HEK293 (cell line): Measurements from ENCODE around the gene VRTN.

ENCODE experiments used
- CTCF ChIA-PET: fragments of 350-600 bp; formaldehyde crosslinking; extraction: SDS; loops from one replicate; lab custom pipeline; 2021; ENCODE audit warnings: antibody characterized with exemption; lab: Yijun Ruan, JAX
- POLR2A ChIA-PET: fragments of 300-600 bp; formaldehyde crosslinking; extraction: SDS; loops from one replicate; lab custom pipeline; 2020; ENCODE audit warnings: antibody characterized with exemption, inconsistent platforms; lab: Yijun Ruan, JAX
- H3K27ac ChIP-seq: fragments of 200-500 bp; sonication (Bioruptor generic); 2 replicates; pipeline ENCODE4 v1.5.1; 2014; ENCODE audit warnings: low read depth, low read length, control low read depth, inconsistent platforms; ENCODE audit errors: extremely low read depth
- H3K36me3 ChIP-seq, 2 experiments: fragments of 200-500 bp in 1 of 2; sonication (Bioruptor generic) in 1 of 2; 1 replicate in 1 of 2; 2 replicates in 1 of 2; pipeline ENCODE4 v1.5.1; 2014 to 2017; ENCODE audit warnings: inconsistent platforms in 2 of 2, low read length in 2 of 2; ENCODE audit not compliant: control insufficient read depth in 2 of 2, insufficient read depth in 1 of 2
- H3K4me1 ChIP-seq: fragments of 200-500 bp; sonication (Bioruptor generic); 2 replicates; pipeline ENCODE4 v1.5.1; 2014; ENCODE audit warnings: mild to moderate bottlenecking, low read length, inconsistent platforms; ENCODE audit not compliant: control insufficient read depth, insufficient read depth
- H3K4me3 ChIP-seq: 2 replicates; pipeline ENCODE4 v1.5.1; 2011; ENCODE audit warnings: low read depth, mild to moderate bottlenecking, control low read depth, low read length, moderate library complexity
- H3K9me3 ChIP-seq: fragments of 200-500 bp; sonication (Bioruptor generic); 2 replicates; pipeline ENCODE4 v1.5.1; 2014; ENCODE audit warnings: low read depth, low read length, inconsistent platforms; ENCODE audit not compliant: control insufficient read depth, insufficient read depth
- CTCF ChIP-seq: fragments of 450-650 bp; formaldehyde crosslinking; IDR thresholded peaks from 2 replicates; pipeline ENCODE4 v1.5.1; 2016; ENCODE audit warnings: missing biosample characterization, missing genetic modification characterization
- IKZF3 ChIP-seq: fragments of 450-650 bp; IDR thresholded peaks from 2 replicates; pipeline ENCODE4 v1.5.0; 2018; ENCODE audit warnings: missing biosample characterization, mild to moderate bottlenecking, missing genetic modification characterization, moderate library complexity
- MYNN ChIP-seq: fragments of 450-650 bp; formaldehyde crosslinking; IDR thresholded peaks from 2 replicates; pipeline ENCODE4 v1.5.1; 2016; ENCODE audit warnings: missing biosample characterization, missing genetic modification characterization, borderline replicate concordance
- SETDB1 ChIP-seq: IDR thresholded peaks from one replicate; pipeline ENCODE4 v1.6.1; 2017; ENCODE audit warnings: mild to moderate bottlenecking, low read length, moderate library complexity, mixed read lengths; ENCODE audit not compliant: insufficient read length
- SP2 ChIP-seq: fragments of 450-650 bp; formaldehyde crosslinking; IDR thresholded peaks from 2 replicates; pipeline ENCODE4 v1.5.1; 2016; ENCODE audit warnings: missing biosample characterization, missing genetic modification characterization
- ZBTB10 ChIP-seq: fragments of 450-650 bp; formaldehyde crosslinking; IDR thresholded peaks from 2 replicates; pipeline ENCODE4 v1.5.1; 2016; ENCODE audit warnings: missing biosample characterization, missing genetic modification characterization
- ZBTB17 ChIP-seq: fragments of 450-650 bp; formaldehyde crosslinking; IDR thresholded peaks from 2 replicates; pipeline ENCODE4 v1.5.1; 2016; ENCODE audit warnings: missing biosample characterization, missing genetic modification characterization
- ZNF121 ChIP-seq: fragments of 450-650 bp; formaldehyde crosslinking; IDR thresholded peaks from 2 replicates; pipeline ENCODE4 v1.5.1; 2016; ENCODE audit warnings: missing biosample characterization, missing genetic modification characterization
- ZNF133 ChIP-seq: fragments of 450-650 bp; formaldehyde crosslinking; IDR thresholded peaks from 2 replicates; pipeline ENCODE4 v1.5.1; 2016; ENCODE audit warnings: missing biosample characterization, missing genetic modification characterization
- ZNF214 ChIP-seq: fragments of 450-650 bp; formaldehyde crosslinking; IDR thresholded peaks from 2 replicates; pipeline ENCODE4 v1.5.1; 2017; ENCODE audit warnings: missing biosample characterization, mild to moderate bottlenecking, missing genetic modification characterization, borderline replicate concordance
- ZNF426 ChIP-seq: fragments of 450-650 bp; formaldehyde crosslinking; IDR thresholded peaks from 2 replicates; pipeline ENCODE4 v1.5.1; 2017; ENCODE audit warnings: missing biosample characterization, missing genetic modification characterization, mild to moderate bottlenecking, inconsistent platforms, moderate library complexity
- ZNF510 ChIP-seq: fragments of 450-650 bp; formaldehyde crosslinking; IDR thresholded peaks from 2 replicates; pipeline ENCODE4 v1.5.1; 2018; ENCODE audit warnings: mild to moderate bottlenecking, missing genetic modification characterization, missing biosample characterization; ENCODE audit not compliant: insufficient replicate concordance
- ZNF530 ChIP-seq: fragments of 450-650 bp; formaldehyde crosslinking; IDR thresholded peaks from 2 replicates; pipeline ENCODE4 v1.5.1; 2016; ENCODE audit warnings: low read depth, missing biosample characterization, missing genetic modification characterization
- ZNF544 ChIP-seq: fragments of 450-650 bp; formaldehyde crosslinking; IDR thresholded peaks from 2 replicates; pipeline ENCODE4 v1.5.0; 2017; ENCODE audit warnings: missing biosample characterization, missing genetic modification characterization
- ZNF580 ChIP-seq: fragments of 450-650 bp; formaldehyde crosslinking; IDR thresholded peaks from 2 replicates; pipeline ENCODE4 v1.5.1; 2016; ENCODE audit warnings: missing biosample characterization, missing genetic modification characterization
- ZNF639 ChIP-seq: fragments of 450-650 bp; formaldehyde crosslinking; IDR thresholded peaks from 2 replicates; pipeline ENCODE4 v1.5.1; 2016; ENCODE audit warnings: missing biosample characterization, missing genetic modification characterization
- ZNF654 ChIP-seq: fragments of 450-650 bp; formaldehyde crosslinking; IDR thresholded peaks from 2 replicates; pipeline ENCODE4 v1.5.1; 2016; ENCODE audit warnings: low read depth, missing biosample characterization, missing genetic modification characterization
- ZNF677 ChIP-seq: fragments of 450-650 bp; IDR thresholded peaks from 2 replicates; pipeline ENCODE4 v1.5.0; 2018; ENCODE audit warnings: missing biosample characterization, mild to moderate bottlenecking, missing genetic modification characterization, moderate library complexity
- ZNF692 ChIP-seq: fragments of 450-650 bp; formaldehyde crosslinking; IDR thresholded peaks from 2 replicates; pipeline ENCODE4 v1.5.1; 2016; ENCODE audit warnings: missing biosample characterization, missing genetic modification characterization
- ZNF837 ChIP-seq: fragments of 450-650 bp; formaldehyde crosslinking; IDR thresholded peaks from 2 replicates; pipeline ENCODE4 v1.5.1; 2016; ENCODE audit warnings: missing biosample characterization, missing genetic modification characterization
- ZSCAN23 ChIP-seq: fragments of 450-650 bp; formaldehyde crosslinking; IDR thresholded peaks from 2 replicates; pipeline ENCODE4 v1.5.1; 2016; ENCODE audit warnings: missing biosample characterization, missing genetic modification characterization
- ZXDB ChIP-seq: fragments of 450-650 bp; formaldehyde crosslinking; IDR thresholded peaks from 2 replicates; pipeline ENCODE4 v1.5.1; 2016; ENCODE audit warnings: missing biosample characterization, missing genetic modification characterization

Gene VRTN

GRCh38 chr14:74360163-74360562, 11.9 kb downstream of the VRTN start:
- H3K4me3 ChIP-seq: no peak overlapping the region
- ChIA-PET POLR2A (no interaction called here), CTCF (interaction anchor here (0.6 to 2.1 kb wide), 3 partner anchors 9 to 249 kb away, joined by 3 to 18 read pairs (median 5); no protein-coding TSS in a partner anchor)
- H3K36me3 ChIP-seq: no peaks in the 10 kb centered on the region
- no peak overlapping the region for H3K27ac ChIP-seq
- TF ChIP-seq ZNF639 (tag by site-specific recombination) (no peak), IKZF3 (tag by site-specific recombination) (no peak)
- no peaks in the 10 kb centered on the region for H3K9me3 ChIP-seq
- H3K4me1 ChIP-seq: no peaks in the 10 kb centered on the region

GRCh38 chr14:74362361-74362915, 14.2 kb downstream of the VRTN start:
- POLR2A ChIA-PET: no interaction called here

GRCh38 chr14:74364271-74364880, 16.1 kb downstream of the VRTN start:
- Histone ChIP-seq H3K36me3 (no peaks in the 10 kb centered on the region), H3K4me1 (no peaks in the 10 kb centered on the region), H3K9me3 (no peaks in the 10 kb centered on the region), H3K4me3 (no peak overlapping the region), H3K27ac (no peak overlapping the region)
- ChIA-PET POLR2A (no interaction called here), CTCF (interaction anchor here (0.9 to 5.4 kb wide), 3 partner anchors 39 to 114 kb away, joined by 3 to 29 read pairs (median 5); no protein-coding TSS in a partner anchor)
- TF ChIP-seq ZNF580 (tag by site-specific recombination): no peak
- no peak for TF ChIP-seq ZNF530 (tag by site-specific recombination)
- no peak for TF ChIP-seq ZSCAN23 (tag by site-specific recombination)
- TF ChIP-seq ZNF510 (tag by site-specific recombination): no peak
- no peak for TF ChIP-seq ZBTB10 (tag by site-specific recombination)
- TF ChIP-seq ZXDB (tag by site-specific recombination): no peak
- no peak for TF ChIP-seq SP2 (tag by site-specific recombination)
- no peak for TF ChIP-seq ZNF133 (tag by site-specific recombination)
- no peak for TF ChIP-seq SETDB1
- TF ChIP-seq ZNF121 (tag by site-specific recombination): no peak
- no peak for TF ChIP-seq ZNF837 (tag by site-specific recombination)
- no peak for TF ChIP-seq ZBTB17 (tag by site-specific recombination)
- TF ChIP-seq ZNF544 (tag by site-specific recombination): no peak
- no peak for TF ChIP-seq ZNF426 (tag by site-specific recombination)
- no peak for TF ChIP-seq ZNF692

More at GRCh38 chr14:74362361-74362915, 14.2 kb downstream of the VRTN start:
- H3K36me3 ChIP-seq: no peaks in the 10 kb centered on the region
- CTCF ChIA-PET: interaction anchor here (0.7 to 5.4 kb wide), 4 partner anchors 116 to 1926 kb away, joined by 5 to 29 read pairs (median 12); no protein-coding TSS in a partner anchor
- TF ChIP-seq ZNF677 (peak; percentile 60; the same call in 1 of the 2 replicates), ZNF214 (tag by site-specific recombination) (no peak), ZNF654 (tag by site-specific recombination) (peak; percentile 88), ZBTB17 (tag by site-specific recombination) (peak; percentile 85), MYNN (tag by site-specific recombination) (no peak), SP2 (tag by site-specific recombination) (no peak), CTCF (tag by site-specific recombination) (peak; percentile 74)
- no peak overlapping the region for H3K27ac ChIP-seq
- H3K9me3 ChIP-seq: no peaks in the 10 kb centered on the region
- no peak overlapping the region for H3K4me3 ChIP-seq
- H3K4me1 ChIP-seq: no peaks in the 10 kb centered on the region
